ENCODE data around the gene PHF13. TPM values are rescaled to one million over a fixed set of nuclear protein-coding genes. Genes with fewer than 3 reads are reported as not detected.
"Not testable (repeated sequence)": the region's sequence is repeated elsewhere in the genome, so short reads cannot be mapped to it uniquely, and the experiment has no call there.

Gene PHF13
- total RNA-seq, 1 experiment from 2014 or later, result 34.2 TPM

DNA sequence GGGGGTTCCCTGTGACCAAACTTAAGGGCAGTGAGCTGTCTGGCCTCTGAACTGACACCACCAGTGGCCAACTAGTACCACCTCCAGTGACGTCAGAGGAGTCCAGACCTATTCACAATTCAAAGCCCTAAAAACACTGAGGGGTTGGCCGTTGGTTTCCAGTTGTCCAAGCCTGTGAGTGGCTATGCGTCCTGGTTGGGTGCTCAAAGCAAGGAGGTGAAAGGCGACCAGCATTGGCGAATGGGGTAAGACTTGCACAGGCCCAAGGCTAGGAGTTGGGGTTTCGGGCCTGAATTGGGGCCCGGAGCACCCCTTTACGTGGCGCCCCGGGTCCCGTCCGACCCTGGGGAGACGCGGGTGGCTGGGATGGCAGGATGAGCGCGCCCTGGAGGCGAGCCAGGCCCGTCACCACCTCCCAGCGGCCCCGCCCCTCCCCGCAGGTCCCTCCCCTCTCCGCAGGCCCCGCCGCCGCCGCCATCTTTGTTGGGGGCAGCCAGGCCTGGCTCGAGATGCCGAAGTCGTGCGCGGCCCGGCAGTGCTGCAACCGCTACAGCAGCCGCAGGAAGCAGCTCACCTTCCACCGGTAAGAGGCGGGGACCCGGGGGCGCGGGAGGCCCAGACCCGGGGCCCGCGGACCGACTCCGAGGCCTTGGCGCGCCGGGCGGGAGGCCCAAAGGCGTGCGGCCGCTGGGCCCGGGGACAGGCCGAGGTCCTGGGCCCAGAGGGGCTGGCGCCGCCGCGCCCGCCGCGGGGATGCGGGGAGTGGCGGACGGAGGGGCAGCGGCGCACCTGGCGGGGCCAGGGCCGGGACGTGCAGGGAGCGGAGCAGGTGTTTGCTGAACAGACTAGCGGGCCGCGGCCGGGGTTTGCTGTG lies 11.4 kb downstream of the PHF13 start, which contains the start of gene THAP3:
TSS of gene THAP3 (plus strand) at position 159 of the 874 bp plus-strand sequence. CDS start at position 510, 351 bp downstream.
- peak; percentile 93 for DNase-seq (ENCODE audit: low spot score)
- in situ Hi-C loops (cut with HindIII; ENCODE audit: low sequenced_read_pairs), result no loop called here

DNA sequence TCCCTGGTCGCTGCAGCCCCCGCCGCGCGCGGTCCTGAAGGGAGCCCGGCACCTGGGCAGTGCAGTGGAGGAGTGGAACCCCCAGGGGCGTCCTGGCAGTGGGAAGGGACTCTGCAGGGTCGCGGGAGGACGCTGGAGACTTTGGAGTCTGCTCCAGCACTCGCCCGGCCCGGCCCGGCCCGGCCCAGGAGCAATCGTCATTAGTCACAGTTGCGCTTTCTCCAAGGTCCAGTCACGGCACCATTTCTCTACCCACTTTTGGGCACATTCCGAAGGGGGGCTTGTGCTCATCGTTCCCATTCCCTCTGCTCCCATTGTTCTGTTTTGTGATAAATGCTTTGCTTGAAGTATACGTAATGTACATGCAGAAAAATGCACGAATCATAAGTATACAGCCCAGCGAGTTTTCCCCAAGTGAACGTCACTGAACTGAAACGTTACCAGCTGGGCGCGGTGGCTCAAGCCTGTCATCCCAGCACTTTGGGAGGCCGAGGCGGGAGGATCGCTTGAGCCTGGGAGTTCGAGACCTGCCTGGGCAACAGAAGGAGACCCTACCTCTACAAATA lies 12.1 kb downstream of the PHF13 start:
- in situ Hi-C loops (cut with HindIII; ENCODE audit: low sequenced_read_pairs), result no loop called here
- peak; percentile 39 for DNase-seq (ENCODE audit: low spot score)

DNA sequence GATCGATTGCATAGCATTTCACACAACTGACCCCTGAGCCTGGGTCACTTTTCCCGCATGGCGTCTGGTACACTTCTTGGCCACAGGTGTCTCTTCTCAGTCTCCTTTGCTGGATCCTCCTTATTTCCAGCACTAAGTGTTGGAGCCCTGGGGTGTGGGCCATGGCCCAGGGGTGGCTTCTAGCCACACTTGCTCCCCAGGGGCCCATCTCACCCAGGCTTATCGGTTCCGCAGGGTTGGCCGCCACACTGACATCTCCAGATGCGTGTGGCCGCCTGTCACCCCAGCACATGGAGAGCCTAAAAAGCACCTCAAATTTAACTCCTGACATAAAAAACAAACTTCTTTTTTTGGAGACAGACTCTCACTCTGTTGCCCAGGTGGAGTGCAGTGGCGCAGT lies 13.5 kb downstream of the PHF13 start:
- no peak for DNase-seq (ENCODE audit: low spot score)
- in situ Hi-C loops (cut with HindIII; ENCODE audit: low sequenced_read_pairs), result no loop called here

DNA sequence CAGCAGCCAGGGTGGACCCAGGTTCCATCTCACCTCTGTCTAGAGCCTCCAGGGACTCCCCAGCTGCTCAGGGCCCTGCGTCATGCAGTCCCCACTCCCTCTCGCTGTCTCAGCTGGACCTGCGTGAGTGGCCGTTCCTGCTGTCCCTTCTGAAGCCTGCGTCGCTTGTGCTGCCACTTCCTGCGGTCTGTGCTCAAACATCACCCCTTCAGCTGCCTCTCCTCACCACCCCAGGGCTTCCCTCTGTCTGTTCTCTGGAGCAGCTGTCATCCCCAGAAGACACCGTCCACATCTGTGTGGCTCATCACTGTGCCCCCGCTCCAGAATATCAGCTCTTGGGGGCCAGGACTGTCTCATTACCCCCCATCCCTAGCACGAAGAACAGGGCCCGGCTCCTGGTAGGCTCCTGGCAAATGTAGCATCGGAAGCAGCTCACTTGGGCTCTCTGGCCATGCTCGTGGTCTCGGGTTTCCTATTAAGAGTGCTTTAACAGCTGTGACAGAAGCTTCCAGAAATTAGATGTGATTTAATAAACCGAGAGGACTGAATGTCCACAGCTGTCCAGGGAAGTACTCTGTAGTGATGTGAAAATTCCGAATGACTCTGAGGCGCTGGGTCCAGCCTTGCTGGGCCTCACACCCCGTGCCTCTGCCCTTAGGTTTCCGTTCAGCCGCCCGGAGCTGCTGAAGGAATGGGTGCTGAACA lies 14.5 kb downstream of the PHF13 start:
- in situ Hi-C loops (cut with HindIII; ENCODE audit: low sequenced_read_pairs), result no loop called here
- DNase-seq (ENCODE audit: low spot score), result no peak

DNA sequence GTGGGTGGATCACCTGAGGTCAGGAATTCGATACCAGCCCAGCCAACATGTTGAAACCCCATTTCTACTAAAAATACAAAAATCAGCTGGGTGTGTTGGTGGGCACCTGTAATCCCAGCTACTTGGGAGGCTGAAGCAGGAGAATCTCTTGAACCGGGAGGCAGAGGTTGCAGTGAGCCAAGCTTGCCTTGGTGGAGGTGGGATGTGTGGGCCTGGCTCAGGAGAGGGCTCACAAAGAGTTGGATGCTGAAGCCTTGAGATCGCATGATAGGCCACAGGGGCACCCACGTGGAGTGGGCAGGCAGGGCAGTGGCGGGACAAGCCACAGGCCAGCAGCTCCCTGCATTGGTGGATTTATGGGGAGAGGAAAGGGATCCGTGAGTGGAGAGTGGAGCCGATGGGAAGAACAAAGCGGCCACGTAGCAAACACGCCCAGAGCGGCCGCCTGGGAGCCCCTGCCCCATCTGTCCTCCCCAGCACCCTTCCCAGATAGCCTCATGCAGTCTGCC lies 15.5 kb downstream of the PHF13 start:
- DNase-seq (ENCODE audit: low spot score), result no peak
- in situ Hi-C loops (cut with HindIII; ENCODE audit: low sequenced_read_pairs), result no loop called here

DNA sequence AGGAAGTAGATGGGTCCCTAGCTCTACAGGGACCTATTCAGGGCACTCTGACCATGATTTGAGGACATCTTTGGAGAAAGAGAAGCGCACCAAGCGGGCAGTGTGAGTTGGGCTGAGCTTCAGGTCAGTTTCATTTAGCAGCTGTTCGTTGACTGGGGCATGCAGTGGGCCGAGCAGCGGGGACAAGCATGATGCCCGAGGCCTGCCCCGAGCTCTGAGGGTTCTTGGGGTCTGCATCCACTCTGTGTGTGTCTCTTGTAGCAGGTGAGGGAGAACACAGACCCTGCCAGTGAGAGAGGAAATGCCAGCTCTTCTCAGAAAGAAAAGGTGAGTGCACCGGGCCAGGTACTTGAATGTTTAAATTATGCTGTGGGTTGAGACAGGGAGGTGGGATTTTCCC lies 16.5 kb downstream of the PHF13 start:
- no peak for DNase-seq (ENCODE audit: low spot score)
- in situ Hi-C loops (cut with HindIII; ENCODE audit: low sequenced_read_pairs), result no loop called here

DNA sequence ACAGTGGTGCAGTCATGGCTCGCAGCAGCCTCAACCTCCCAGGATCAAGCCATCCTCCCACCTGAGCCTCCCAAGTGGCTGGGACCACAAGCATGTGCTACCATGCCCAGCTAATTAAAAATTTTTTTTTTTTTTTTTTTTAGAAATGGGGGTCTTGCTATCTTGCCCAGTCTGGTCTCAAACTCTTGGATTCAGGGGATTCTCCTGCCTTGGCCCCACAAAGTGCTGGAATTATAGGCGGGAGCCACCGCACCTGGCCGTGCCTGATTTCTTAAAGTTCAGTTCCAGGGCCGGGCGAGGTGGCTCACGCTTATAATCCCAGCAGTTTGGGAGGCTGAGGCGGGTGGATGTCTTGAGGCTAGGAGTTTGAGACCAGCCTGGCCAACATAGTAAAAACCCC lies 17.5 kb downstream of the PHF13 start:
- in situ Hi-C loops (cut with HindIII; ENCODE audit: low sequenced_read_pairs), result no loop called here
- no peak for DNase-seq (ENCODE audit: low spot score)

DNA sequence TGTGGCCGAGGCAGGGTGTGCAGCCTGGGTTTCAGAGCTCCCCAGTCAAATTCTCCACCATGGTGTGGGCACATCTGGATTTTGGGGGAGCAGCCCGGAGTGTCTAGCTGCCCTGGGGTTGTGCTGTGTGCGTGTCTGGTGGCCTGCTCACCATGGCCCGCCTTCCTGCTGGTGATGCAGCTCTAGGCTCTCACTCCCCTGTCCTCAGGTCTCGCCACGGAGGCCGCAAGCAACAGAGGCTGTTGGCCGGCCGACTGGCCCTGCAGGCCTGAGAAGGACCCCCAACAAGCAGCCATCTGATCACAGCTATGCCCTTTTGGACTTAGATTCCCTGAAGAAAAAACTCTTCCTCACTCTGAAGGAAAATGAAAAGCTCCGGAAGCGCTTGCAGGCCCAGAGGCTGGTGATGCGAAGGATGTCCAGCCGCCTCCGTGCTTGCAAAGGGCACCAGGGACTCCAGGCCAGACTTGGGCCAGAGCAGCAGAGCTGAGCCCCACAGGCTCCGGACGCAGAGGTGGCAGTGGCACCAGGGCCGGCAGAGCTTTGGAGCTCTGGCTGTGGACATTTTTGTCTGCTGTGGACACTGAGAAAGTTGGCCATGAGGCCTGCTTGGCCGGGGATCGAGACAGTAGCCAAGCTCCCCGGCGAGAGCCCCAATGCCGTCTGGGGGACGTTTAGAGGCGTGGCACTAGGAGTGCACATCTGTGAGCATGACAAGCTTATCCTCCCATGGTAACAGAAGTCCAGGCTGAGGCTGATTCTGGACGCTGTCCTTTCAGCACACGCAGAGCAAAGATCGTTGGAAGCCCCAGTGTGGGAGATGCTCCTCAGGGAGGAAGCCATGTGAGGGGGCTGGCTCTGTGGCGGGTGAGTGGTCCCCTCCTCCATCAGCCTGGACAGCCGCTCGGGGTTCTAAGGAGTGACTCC lies 19.3 kb downstream of the PHF13 start:
- in situ Hi-C loops (cut with HindIII; ENCODE audit: low sequenced_read_pairs), result no loop called here
- DNase-seq (ENCODE audit: low spot score), result no peak

DNA sequence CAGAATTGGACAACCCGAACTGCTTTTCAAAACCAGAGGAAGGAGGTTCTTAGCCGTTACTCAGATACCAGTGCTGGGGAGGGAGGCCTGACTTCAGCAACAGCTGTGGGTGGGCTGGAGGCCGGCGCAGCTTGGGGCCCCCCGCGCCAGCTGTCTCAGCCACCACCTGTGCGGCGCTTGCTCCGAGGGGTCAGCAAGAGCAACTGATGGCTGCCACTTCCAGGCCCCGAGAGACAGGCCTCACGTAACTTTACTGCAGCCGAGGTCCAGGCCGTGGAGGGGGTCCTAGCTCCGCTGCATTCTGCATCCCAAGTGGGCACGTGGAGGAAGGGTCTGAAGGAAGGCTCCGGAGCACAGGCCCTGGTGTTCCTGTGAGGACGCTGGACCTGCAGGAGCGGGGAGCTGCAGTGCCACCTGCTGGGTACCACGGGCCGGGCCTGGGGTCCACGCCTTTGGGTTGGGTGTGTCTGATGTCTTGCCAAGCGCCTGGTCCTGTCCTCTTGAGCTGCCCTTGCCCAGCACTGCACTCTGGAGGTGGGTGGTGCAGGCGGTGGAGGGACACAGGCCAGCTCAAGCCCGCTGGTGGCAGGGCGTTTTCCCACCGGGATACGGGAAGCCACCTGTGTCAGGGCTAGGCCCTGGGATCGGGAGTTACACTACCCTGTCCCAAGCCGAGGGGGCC lies 21.0 kb downstream of the PHF13 start:
- DNase-seq (ENCODE audit: low spot score), result peak; percentile 23
- in situ Hi-C loops (cut with HindIII; ENCODE audit: low sequenced_read_pairs), result no loop called here

DNA sequence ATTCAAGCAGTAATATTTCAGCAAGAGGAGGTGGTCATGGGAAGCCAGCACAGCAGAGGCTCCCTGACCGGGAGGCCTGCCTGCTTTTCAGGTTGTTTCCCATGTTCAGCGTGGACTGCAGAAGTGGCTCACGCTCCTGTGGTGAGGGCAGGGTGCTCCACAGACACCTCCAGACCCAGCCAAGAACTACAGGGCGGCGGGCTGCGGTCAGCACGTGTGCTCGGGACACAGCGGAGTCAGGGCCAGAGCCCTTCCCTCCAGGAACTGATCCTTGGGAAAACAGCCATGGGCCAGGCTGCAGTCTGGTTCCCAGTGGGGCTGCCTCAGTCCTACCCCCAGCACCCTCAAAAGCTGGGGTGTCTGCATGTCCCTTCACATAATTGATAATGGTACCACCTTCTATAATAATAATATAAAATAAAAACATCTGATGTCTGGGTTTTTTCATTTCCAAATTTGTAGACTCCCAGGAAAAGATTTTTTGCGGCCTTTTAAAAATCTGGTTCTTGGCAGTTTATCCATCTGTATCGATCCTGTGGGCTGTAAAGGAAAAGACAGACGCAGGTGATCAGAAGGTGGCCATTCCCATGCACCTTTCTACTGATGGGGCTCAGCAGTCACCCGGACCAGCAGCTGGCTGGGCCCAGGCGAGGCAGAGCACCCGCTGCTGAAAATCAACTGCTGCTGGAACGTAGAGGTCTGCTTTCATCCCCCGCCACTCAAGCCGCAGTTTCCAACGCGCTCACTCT lies 21.8 kb downstream of the PHF13 start:
- in situ Hi-C loops (cut with HindIII; ENCODE audit: low sequenced_read_pairs), result no loop called here
- no peak for DNase-seq (ENCODE audit: low spot score)

DNA sequence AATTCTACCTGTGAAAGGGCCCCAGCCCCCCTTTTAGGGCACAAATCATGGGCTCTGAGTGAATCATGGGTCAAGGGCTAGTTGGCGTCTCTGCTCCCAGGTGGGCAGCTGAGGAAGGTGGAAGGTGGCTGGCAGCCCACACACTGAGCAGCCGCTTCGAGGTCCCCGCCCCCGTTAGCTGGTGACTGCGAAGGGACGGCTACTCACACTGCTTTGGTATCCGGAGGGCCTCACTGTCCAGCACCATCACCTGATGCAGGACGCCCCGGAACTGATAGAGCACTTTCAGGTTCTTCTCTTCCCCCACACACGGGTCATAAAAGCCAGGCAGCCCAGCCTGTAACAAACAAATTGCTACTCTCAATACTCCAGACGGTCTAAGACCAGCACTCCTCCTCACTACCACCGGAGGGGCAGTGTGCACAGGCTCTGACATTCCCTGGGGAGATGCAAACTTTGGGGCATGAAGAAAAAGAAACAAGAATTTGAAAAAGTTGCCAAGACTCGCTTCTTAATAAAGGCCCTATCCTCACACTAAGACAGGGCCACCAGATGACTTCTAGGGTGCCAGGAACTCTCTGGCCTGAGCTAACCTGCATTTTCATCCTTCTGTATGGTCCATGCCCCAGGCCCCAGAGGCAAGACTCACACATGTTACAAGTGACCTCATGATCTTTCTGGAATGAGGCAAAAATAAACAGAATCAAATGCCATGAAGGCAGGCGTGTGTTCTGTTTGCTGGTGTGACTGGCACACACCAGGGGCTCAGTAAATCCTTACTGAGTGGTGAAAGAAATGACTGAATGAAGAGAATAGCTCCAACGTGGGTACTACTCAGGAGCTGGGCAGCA lies 22.6 kb downstream of the PHF13 start:
- in situ Hi-C loops (cut with HindIII; ENCODE audit: low sequenced_read_pairs), result no loop called here
- DNase-seq (ENCODE audit: low spot score), result no peak

DNA sequence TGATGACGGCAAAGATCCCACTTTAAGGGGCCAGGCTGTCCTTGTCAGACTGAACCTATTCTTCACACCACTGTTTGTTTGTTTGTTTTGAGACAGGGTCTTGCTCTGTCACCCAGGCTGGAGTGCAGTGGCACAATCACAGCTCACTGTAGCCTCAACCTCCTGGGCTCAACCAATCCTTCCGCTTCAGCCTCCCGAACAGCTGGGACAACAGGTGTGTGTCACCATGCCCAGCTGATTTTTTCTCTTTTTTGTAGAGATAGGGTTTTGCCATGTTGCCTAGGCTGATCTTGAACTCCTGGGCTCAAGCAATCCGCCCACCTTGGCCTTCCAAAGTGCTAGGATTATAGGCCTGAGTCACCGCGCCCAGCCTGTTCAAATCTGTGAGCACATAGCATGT lies 23.2 kb downstream of the PHF13 start:
- in situ Hi-C loops (cut with HindIII; ENCODE audit: low sequenced_read_pairs); DNase-seq (ENCODE audit: low spot score): not testable (repeated sequence)

DNA sequence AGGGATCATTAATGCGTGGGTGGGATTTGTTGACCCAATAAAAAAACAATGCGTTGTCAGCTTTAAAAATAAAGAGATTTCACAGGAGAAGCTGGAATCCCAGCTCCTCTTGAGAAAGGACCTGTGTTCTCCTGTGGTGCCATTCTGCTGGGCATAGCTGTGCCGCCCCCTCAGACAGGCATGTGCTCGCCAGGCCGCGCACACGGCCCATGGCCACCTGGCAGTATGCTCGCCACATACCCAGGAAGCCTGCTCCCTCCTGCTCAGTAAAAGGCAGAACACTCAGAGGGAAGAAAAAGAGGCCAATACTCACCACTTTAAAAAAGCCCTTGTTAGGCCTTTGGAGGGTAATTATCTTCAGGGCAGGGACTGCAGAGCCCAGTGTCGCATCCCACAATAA lies 24.2 kb downstream of the PHF13 start:
- in situ Hi-C loops (cut with HindIII; ENCODE audit: low sequenced_read_pairs), result no loop called here
- DNase-seq (ENCODE audit: low spot score), result no peak

DNA sequence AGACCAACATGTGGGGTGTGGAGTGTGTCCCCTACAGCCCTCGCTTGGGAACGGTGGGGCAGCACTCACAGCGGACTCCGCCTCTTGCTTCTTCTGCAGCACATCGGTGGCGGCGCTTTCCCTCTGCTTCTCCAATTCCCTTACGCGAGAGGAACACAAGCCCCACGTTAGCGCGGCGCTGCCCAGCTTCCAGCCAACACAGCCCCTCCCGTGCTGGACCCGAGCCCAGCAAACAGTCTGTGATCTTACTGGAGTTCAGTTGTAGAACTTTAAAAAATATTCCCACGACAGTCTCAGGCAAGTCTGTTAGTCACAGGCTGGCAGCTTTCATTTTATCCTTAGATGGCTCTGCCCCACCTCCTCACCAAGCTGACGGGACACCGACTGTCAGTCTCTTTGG lies 24.7 kb downstream of the PHF13 start:
- DNase-seq (ENCODE audit: low spot score), result peak; percentile 28
- in situ Hi-C loops (cut with HindIII; ENCODE audit: low sequenced_read_pairs), result no loop called here

DNA sequence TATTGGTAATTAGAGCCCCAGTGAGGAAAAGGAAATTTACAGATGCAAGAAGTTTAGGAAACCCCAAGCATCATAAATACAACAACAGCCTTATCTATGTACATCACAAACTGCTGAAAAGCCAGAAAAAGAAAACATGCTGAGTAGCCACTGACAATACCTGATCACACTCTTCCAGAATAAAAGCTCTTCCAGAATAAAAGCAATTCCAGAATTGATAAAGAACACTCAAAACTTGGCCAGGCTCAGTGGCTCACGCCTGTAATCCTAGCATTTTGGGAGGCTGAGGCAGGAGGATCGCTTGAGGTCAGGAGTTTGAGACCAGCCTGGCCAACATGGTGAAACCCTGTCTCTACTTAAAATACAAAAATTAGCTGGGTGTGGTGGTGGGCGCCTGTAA lies 27.3 kb downstream of the PHF13 start:
- DNase-seq (ENCODE audit: low spot score); in situ Hi-C loops (cut with HindIII; ENCODE audit: low sequenced_read_pairs): not testable (repeated sequence)

DNA sequence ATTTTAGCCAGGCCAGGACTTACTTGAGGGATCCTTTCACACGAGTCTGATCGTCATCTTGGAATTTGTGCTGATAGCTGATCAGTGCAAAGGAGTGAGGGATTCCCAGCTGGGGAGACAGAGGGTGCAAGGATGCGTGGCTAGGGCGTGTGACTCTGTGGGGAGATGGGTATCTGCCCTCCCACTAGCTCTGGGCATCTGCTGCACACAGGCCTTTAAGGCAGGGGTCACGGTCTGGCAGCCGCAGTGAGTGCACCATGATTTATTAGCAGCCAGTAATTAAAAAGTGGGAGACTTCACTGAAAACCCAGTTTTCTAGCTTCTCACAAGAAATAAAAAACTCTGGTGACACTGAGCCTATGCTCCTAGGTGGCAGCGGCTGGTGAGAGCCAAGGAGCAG lies 31.5 kb downstream of the PHF13 start:
- no peak for DNase-seq (ENCODE audit: low spot score)
- in situ Hi-C loops (cut with HindIII; ENCODE audit: low sequenced_read_pairs), result no loop called here
